Caco-2 (cell line): ENCODE data around the gene USP30. TPM values are rescaled to one million over a fixed set of nuclear protein-coding genes. Genes with fewer than 3 reads are reported as not detected.

Source experiments
- BruUV-seq: library from RNA; stranded (reverse); fragments of 400-500 nt; replicated peaks from 2 replicates; lab custom pipeline; 2021; lab: Mats Ljungman, UMichigan
- CTCF ChIA-PET: fragments of 300-600 bp; sonication (Branson Sonifier 250); formaldehyde crosslinking; loops from one replicate; lab custom pipeline; 2022; ENCODE audit warnings: antibody characterized with exemption; lab: Charles Lee
- POLR2A ChIA-PET: fragments of 300-600 bp; sonication (Branson Sonifier 250); formaldehyde crosslinking; loops from one replicate; lab custom pipeline; 2022; ENCODE audit warnings: antibody characterized with exemption; lab: Charles Lee
- DNase-seq, 2 experiments: peaks; one replicate each; pipeline versions ENCODE4 v3.0.0 to v3.0.0-alpha.2; 2020 to 2022
- H3K27me3 ChIP-seq: replicated peaks from 2 replicates; pipeline ENCODE4 v1.6.0; 2011; ENCODE audit warnings: low read length; ENCODE audit not compliant: control insufficient read depth, insufficient read depth
- H3K36me3 ChIP-seq: 2 replicates; pipeline ENCODE4 v1.5.1; 2011; ENCODE audit warnings: low read length; ENCODE audit not compliant: control insufficient read depth, insufficient read depth
- H3K4me1 ChIP-seq: fragments of 250-450 bp; sonication (Bioruptor Pico); 2 replicates; pipeline ENCODE4 v1.5.1; 2020; ENCODE audit warnings: mild to moderate bottlenecking
- H3K4me3 ChIP-seq: 2 replicates; pipeline ENCODE4 v1.5.1; 2011; ENCODE audit warnings: low read depth, mild to moderate bottlenecking, control low read depth, low read length
- H3K9me3 ChIP-seq: fragments of 250-450 bp; sonication (Bioruptor Pico); 2 replicates; pipeline ENCODE4 v1.5.1; 2020; ENCODE audit warnings: mild to moderate bottlenecking, moderate library complexity
- H3K27ac Mint-ChIP-seq: one replicate; pipeline ENCODE4 v1.8.0; 2022; ENCODE audit warnings: mixed read lengths; ENCODE audit not compliant: unreplicated experiment
- H3K27me3 Mint-ChIP-seq: one replicate; pipeline ENCODE4 v1.8.0; 2022; ENCODE audit warnings: mixed read lengths; ENCODE audit not compliant: insufficient read depth, unreplicated experiment
- H3K36me3 Mint-ChIP-seq: one replicate; pipeline ENCODE4 v1.8.0; 2022; ENCODE audit warnings: mild to moderate bottlenecking, mixed read lengths; ENCODE audit not compliant: insufficient read depth, unreplicated experiment
- H3K4me1 Mint-ChIP-seq: one replicate; pipeline ENCODE4 v1.8.0; 2022; ENCODE audit warnings: low read depth, mixed read lengths; ENCODE audit not compliant: unreplicated experiment
- H3K4me3 Mint-ChIP-seq: one replicate; pipeline ENCODE4 v1.8.0; 2022; ENCODE audit warnings: mild to moderate bottlenecking, moderate library complexity, mixed read lengths; ENCODE audit not compliant: unreplicated experiment
- H3K9me3 Mint-ChIP-seq: one replicate; pipeline ENCODE4 v1.8.0; 2022; ENCODE audit warnings: mixed read lengths; ENCODE audit not compliant: unreplicated experiment
- intact Hi-C: fragments of 100-400 bp; cut with micrococcal nuclease; formaldehyde crosslinking; loops from one replicate; pipeline ENCODE4 v1.10.0; 2022; ENCODE audit not compliant: unreplicated experiment
- total RNA-seq: library from RNA; stranded (reverse); gene quantifications from 2 replicates; pipeline ENCODE4 v1.2.3, GENCODE V29; 2022
- TF ChIP-seq, protein P1 (sequence below), 2 experiments: fragments of 200-600 bp in 1 of 2; IDR thresholded peaks; 1 replicate in 1 of 2; 2 replicates in 1 of 2; pipeline versions ENCODE4 v1.5.1 to v1.8.0; 2011 to 2022; ENCODE audit warnings: antibody characterized with exemption in 1 of 2, control low read depth in 1 of 2, inconsistent platforms in 1 of 2, low read depth in 1 of 2, low read length in 1 of 2, mild to moderate bottlenecking in 1 of 2, moderate library complexity in 1 of 2; ENCODE audit not compliant: insufficient read depth in 1 of 2, severe bottlenecking in 1 of 2, unreplicated experiment in 1 of 2

Gene USP30
- total RNA-seq, 1 experiment from 2014 or later: 11.9 TPM

GRCh38 chr12:109029411-109029810 lies 23.0 kb upstream of the USP30 start:
- Mint-ChIP-seq H3K36me3 (no peaks in the 10 kb centered on the region), H3K27me3 (no peaks in the 10 kb centered on the region), H3K4me1 (peaks cover 6% of the 10 kb centered on the region), H3K27ac (no peak overlapping the region), H3K9me3 (no peaks in the 10 kb centered on the region), H3K4me3 (no peak overlapping the region)
- intact Hi-C loops: no loop called here
- DNase-seq: no peak
- H3K4me1 ChIP-seq: no peaks in the 10 kb centered on the region
- BruUV-seq: no TSS peak
- no peaks in the 10 kb centered on the region for H3K27me3 ChIP-seq
- H3K9me3 ChIP-seq: no peaks in the 10 kb centered on the region
- POLR2A ChIA-PET: interaction anchor here (0.6 kb wide), 1 partner anchor 66 kb away, joined by 6 read pairs; no protein-coding TSS in a partner anchor
- no peaks in the 10 kb centered on the region for H3K36me3 ChIP-seq
- TF ChIP-seq, protein P1, sequence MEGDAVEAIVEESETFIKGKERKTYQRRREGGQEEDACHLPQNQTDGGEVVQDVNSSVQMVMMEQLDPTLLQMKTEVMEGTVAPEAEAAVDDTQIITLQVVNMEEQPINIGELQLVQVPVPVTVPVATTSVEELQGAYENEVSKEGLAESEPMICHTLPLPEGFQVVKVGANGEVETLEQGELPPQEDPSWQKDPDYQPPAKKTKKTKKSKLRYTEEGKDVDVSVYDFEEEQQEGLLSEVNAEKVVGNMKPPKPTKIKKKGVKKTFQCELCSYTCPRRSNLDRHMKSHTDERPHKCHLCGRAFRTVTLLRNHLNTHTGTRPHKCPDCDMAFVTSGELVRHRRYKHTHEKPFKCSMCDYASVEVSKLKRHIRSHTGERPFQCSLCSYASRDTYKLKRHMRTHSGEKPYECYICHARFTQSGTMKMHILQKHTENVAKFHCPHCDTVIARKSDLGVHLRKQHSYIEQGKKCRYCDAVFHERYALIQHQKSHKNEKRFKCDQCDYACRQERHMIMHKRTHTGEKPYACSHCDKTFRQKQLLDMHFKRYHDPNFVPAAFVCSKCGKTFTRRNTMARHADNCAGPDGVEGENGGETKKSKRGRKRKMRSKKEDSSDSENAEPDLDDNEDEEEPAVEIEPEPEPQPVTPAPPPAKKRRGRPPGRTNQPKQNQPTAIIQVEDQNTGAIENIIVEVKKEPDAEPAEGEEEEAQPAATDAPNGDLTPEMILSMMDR (IDR thresholded peaks at IDR 0.05; ENCODE audit: insufficient read depth in 1 of 2, low read depth in 1 of 2, low read length in 1 of 2, severe bottlenecking in 1 of 2, unreplicated experiment in 1 of 2): no peak
- no peak overlapping the region for H3K4me3 ChIP-seq
- CTCF ChIA-PET: no interaction called here

DNA sequence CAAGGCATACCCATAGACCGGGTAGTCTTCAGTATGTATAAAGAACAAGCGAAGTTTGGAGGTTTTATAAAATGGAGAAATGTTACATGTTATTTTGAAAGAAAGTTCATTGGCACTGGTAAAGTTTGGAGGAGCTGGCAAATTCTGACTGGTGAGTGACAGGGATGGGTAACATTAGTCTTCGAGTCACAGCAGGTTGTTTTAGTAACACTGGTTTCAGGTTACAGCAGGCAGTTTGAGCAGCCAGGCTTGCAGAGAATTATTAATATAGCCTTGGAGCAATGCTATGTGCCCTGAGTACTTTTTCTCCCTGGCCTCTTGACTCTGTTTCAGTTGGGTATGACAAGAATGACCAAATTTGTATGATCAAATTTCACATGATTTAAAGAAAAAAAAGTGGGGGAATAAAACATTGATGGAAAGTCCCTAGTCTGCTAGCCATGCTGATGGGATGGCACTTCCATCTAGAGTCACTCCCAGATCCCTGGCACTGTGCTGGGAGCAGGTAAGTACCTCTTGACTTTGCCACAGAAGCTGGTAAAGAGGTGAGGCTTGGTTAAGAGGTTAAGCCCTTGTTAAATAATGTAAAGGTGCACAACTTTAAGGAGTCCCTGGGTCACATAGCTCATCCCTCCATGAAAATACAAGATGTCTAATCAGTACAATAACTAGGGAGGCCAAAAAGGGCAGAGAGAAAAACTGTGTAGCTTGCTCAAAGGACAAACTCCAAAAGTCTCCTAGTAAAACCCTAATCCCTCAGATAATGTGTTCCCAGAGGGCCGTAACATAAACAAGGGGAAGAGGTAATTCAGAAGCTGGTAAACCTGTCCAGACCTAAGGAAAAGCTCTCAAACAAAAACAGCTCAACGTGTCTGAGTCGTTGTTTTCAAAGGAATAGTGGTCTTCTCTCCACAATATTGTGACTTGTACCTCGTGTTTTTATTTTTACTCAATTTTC lies 18.9 kb upstream of the USP30 start:
- H3K9me3 Mint-ChIP-seq: peaks cover 13% of the 10 kb centered on the region
- DNase-seq: peak in 1 of 2 experiments; percentile 11
- H3K36me3 Mint-ChIP-seq: no peaks in the 10 kb centered on the region
- ChIA-PET CTCF (interaction anchor here (0.5 kb wide), 1 partner anchor 64 kb away, joined by 4 read pairs; the partner anchor contains the start of gene UNG), POLR2A (no interaction called here)
- no peak overlapping the region for H3K4me3 Mint-ChIP-seq
- H3K27me3 ChIP-seq: no peaks in the 10 kb centered on the region
- no TSS peak for BruUV-seq
- no peak overlapping the region for H3K27ac Mint-ChIP-seq
- peaks cover 7% of the 10 kb centered on the region; the same call in 1 of the 2 replicates for H3K9me3 ChIP-seq
- H3K27me3 Mint-ChIP-seq: no peaks in the 10 kb centered on the region
- intact Hi-C loops: no loop called here
- no peaks in the 10 kb centered on the region for H3K4me1 ChIP-seq
- no peaks in the 10 kb centered on the region for H3K36me3 ChIP-seq
- TF ChIP-seq, protein P1 (IDR thresholded peaks at IDR 0.05; ENCODE audit: insufficient read depth in 1 of 2, low read depth in 1 of 2, low read length in 1 of 2, severe bottlenecking in 1 of 2, unreplicated experiment in 1 of 2): no peak
- H3K4me3 ChIP-seq: no peak overlapping the region
- peaks cover 6% of the 10 kb centered on the region for H3K4me1 Mint-ChIP-seq

DNA sequence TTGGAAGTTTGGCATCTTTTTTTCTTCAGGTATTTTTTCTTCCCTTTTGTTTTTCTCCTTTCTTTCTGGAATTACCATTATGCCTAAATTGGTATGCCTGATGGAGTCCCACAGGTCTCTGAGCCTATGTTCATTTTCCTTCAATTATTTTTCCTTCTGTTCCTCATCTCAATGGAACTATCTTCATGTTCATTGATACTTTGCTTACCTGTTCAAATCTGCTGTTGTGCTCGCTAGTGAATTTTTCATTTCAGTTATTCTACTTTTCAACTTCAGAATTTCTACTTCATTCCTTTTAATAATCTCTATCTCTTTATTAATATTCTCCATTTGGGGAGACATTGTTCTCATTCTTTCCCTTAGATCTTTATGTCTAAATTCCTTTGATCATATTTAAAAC lies 15.4 kb upstream of the USP30 start:
- H3K4me3 Mint-ChIP-seq: no peak overlapping the region
- H3K27ac Mint-ChIP-seq: no peak overlapping the region
- no peak overlapping the region for H3K4me3 ChIP-seq
- H3K27me3 ChIP-seq: no peaks in the 10 kb centered on the region
- TF ChIP-seq, protein P1 (IDR thresholded peaks at IDR 0.05; ENCODE audit: insufficient read depth in 1 of 2, low read depth in 1 of 2, low read length in 1 of 2, severe bottlenecking in 1 of 2, unreplicated experiment in 1 of 2): no peak
- CTCF ChIA-PET: no interaction called here
- no peaks in the 10 kb centered on the region for H3K4me1 ChIP-seq
- intact Hi-C loops: no loop called here
- peaks cover 7% of the 10 kb centered on the region; the same call in 1 of the 2 replicates for H3K9me3 ChIP-seq
- POLR2A ChIA-PET: no interaction called here
- no peaks in the 10 kb centered on the region for H3K36me3 ChIP-seq
- no peaks in the 10 kb centered on the region for H3K36me3 Mint-ChIP-seq
- H3K9me3 Mint-ChIP-seq: peaks cover 13% of the 10 kb centered on the region
- DNase-seq: no peak
- BruUV-seq: no TSS peak
- H3K27me3 Mint-ChIP-seq: no peaks in the 10 kb centered on the region
- no peaks in the 10 kb centered on the region for H3K4me1 Mint-ChIP-seq
